Heart left ventricle (tissue), 13 donors: Measurements from ENCODE around the gene NQO1.
"Not testable (repeated sequence)": the region's sequence is repeated elsewhere in the genome, so short reads cannot be mapped to it uniquely, and the experiment has no call there.

ENCODE experiments used
- CTCF ChIP-seq, 12 donors: fragments of 200-600 bp; sonication (generic) in 4 of 12; IDR thresholded peaks; one replicate each; pipeline versions ENCODE4 v1.5.0 to v1.8.0; 2018 to 2022; ENCODE audit warnings: antibody characterized with exemption in 12 of 12, mild to moderate bottlenecking in 5 of 12
- POLR2A ChIP-seq, 2 donors: fragments of 450-650 bp; IDR thresholded peaks; one replicate each; pipeline ENCODE4 v1.6.1; 2017; ENCODE audit warnings: antibody characterized with exemption in 2 of 2, mild to moderate bottlenecking in 2 of 2, moderate library complexity in 2 of 2
- donor health status: ischemic (EF 13 %, LVEDD 7.1; RV severe dilation, severe dysfunction).
- donor health status: DM: no; HTN: yes; CAD: no.
- donor health status: DM: no; HTN: no; CAD: no.
- donor health status: ischemic (EF 25% LVEDD 6.9; RV normal size, moderate dysfunction).
- donor health status: ischemic (EF 25% LVEDD 5.7; RV mildly dilated, moderate dysfunction).
- donor health status: ischemic (EF 35%, LVEDD 5.7; RV mildly dilated, moderate dysfunction).
- donor health status: nonischemic (EF 11% LVEDD 7.7; RV severe dilation, severe dysfunction).
- donor health status: DM: yes; HTN: yes; CAD: no.
- donor health status: PGD.
- donor health status: ischemic (EF 29% LVEDD 5.4; RV normal size, mild dysfunction).
- donor health status: nonischemic (EF 23%, LVEDD 6.1; RV moderate dilation, normal function).

- TF ChIP-seq CTCF, POLR2A (IDR thresholded peaks at IDR 0.05): not testable (repeated sequence)
Measured at GRCh38 chr16:69731280-69731679, 4.9 kb upstream of the NQO1 start.
